HepG2 (cell line): ENCODE measurements around the gene NELFB. TPM values are rescaled to one million over a fixed set of nuclear protein-coding genes. Genes with fewer than 3 reads are reported as not detected.

Experiments used
- ADNP ChIP-seq: sonication (generic); formaldehyde crosslinking; IDR thresholded peaks from 2 replicates; pipeline ENCODE4 v1.4.0; 2020; ENCODE audit warnings: missing genetic modification reagents
- ATF4 ChIP-seq, 2 experiments: fragments of 450-650 bp in 1 of 2; sonication (generic) in 1 of 2; formaldehyde crosslinking; IDR thresholded peaks; 2 replicates each; pipeline versions ENCODE4 v1.5.0 to v1.8.0; 2020 to 2022; ENCODE audit warnings: mild to moderate bottlenecking in 1 of 2, missing genetic modification reagents in 1 of 2
- ATF7-NPFF ChIP-seq: sonication (generic); formaldehyde crosslinking; IDR thresholded peaks from 2 replicates; pipeline ENCODE4 v1.8.1; 2023; ENCODE audit warnings: mild to moderate bottlenecking, low read depth, missing genetic modification reagents, moderate library complexity
- BRF2 ChIP-seq: sonication (generic); formaldehyde crosslinking; IDR thresholded peaks from 2 replicates; pipeline ENCODE4 v1.8.1; 2022; ENCODE audit warnings: mild to moderate bottlenecking, missing genetic modification reagents
- DR1 ChIP-seq: sonication (generic); formaldehyde crosslinking; IDR thresholded peaks from 2 replicates; pipeline ENCODE4 v1.8.0; 2021; ENCODE audit warnings: mild to moderate bottlenecking, missing genetic modification reagents, inconsistent platforms
- HIVEP1 ChIP-seq: sonication (generic); formaldehyde crosslinking; IDR thresholded peaks from 2 replicates; pipeline ENCODE4 v1.4.0; 2020; ENCODE audit warnings: mild to moderate bottlenecking, missing genetic modification reagents
- HOMEZ ChIP-seq: IDR thresholded peaks from 2 replicates; pipeline ENCODE4 v1.6.1; 2016; ENCODE audit warnings: low read depth
- IKZF1 ChIP-seq: fragments of 450-650 bp; IDR thresholded peaks from 2 replicates; pipeline ENCODE4 v1.7.1; 2016
- KDM5B ChIP-seq: sonication (generic); formaldehyde crosslinking; IDR thresholded peaks from 2 replicates; pipeline ENCODE4 v1.4.0; 2020; ENCODE audit warnings: missing genetic modification reagents, mild to moderate bottlenecking, borderline replicate concordance
- MAX ChIP-seq: IDR thresholded peaks from 2 replicates; pipeline ENCODE4 v1.6.1; 2012; ENCODE audit warnings: inconsistent platforms
- MEIS2 ChIP-seq: sonication (generic); formaldehyde crosslinking; IDR thresholded peaks from 2 replicates; pipeline ENCODE4 v1.9.0; 2021; ENCODE audit warnings: mild to moderate bottlenecking, missing genetic modification reagents
- NFE2 ChIP-seq: sonication (generic); formaldehyde crosslinking; IDR thresholded peaks from 2 replicates; pipeline ENCODE4 v1.4.0; 2020; ENCODE audit warnings: missing genetic modification reagents
- PRDM15 ChIP-seq: sonication (generic); formaldehyde crosslinking; IDR thresholded peaks from 2 replicates; pipeline ENCODE4 v1.4.0; 2020; ENCODE audit warnings: missing genetic modification reagents
- SETDB1 ChIP-seq: sonication (generic); formaldehyde crosslinking; IDR thresholded peaks from 2 replicates; pipeline ENCODE4 v1.5.1; 2020; ENCODE audit warnings: missing genetic modification reagents, mild to moderate bottlenecking, borderline replicate concordance
- TAF15 ChIP-seq: fragments of 200-400 bp; formaldehyde crosslinking; IDR thresholded peaks from one replicate; pipeline ENCODE4 v1.6.1; 2018; ENCODE audit warnings: mild to moderate bottlenecking, low read depth, low read length; ENCODE audit not compliant: poor library complexity, severe bottlenecking
- TEAD2 ChIP-seq: sonication (generic); formaldehyde crosslinking; IDR thresholded peaks from 2 replicates; pipeline ENCODE4 v1.9.0; 2021; ENCODE audit warnings: missing genetic modification reagents
- ZNF260 ChIP-seq: sonication (generic); formaldehyde crosslinking; IDR thresholded peaks from 2 replicates; pipeline ENCODE4 v1.4.0; 2020; ENCODE audit warnings: missing genetic modification reagents, low read depth, mild to moderate bottlenecking, borderline replicate concordance
- ZSCAN5A ChIP-seq: sonication (generic); formaldehyde crosslinking; IDR thresholded peaks from 2 replicates; pipeline ENCODE4 v1.8.0; 2022; ENCODE audit warnings: mild to moderate bottlenecking, missing genetic modification reagents, borderline replicate concordance
- polyA plus RNA-seq, 8 experiments: library from polyadenylated mRNA; depleted of rRNA in 3 of 8; stranded (reverse) in 7 of 8; unstranded in 1 of 8; fragments of >200 nt; fragmentation: Illumina TruSeq in 4 of 8; extraction: Trizol in 4 of 8; gene quantifications; 2 replicates each; pipeline versions ENCODE4 v1.2.1 to v1.2.3, GENCODE V29; 2011 to 2016; ENCODE audit warnings: low read depth in 4 of 8, missing spikeins in 1 of 8, mixed read lengths in 1 of 8; ENCODE audit not compliant: insufficient read depth in 1 of 8
- total RNA-seq, 5 experiments: library from RNA; depleted of rRNA; stranded (reverse); fragments of >200 nt; fragmentation: Illumina TruSeq; extraction: Trizol; gene quantifications; 2 replicates each; pipeline ENCODE4 v1.2.3, GENCODE V29; 2016; ENCODE audit warnings: low read depth in 1 of 5

Gene NELFB
- total and polyA plus RNA-seq, 2 of the 13 experiments (the other 11 are each of a cell fraction or from before 2014, with no cell fraction given): 26.5 to 45.8 TPM

GRCh38 chr9:137254624-137255447, at the start of gene NELFB (continued):
- TF ChIP-seq ZNF260 (CRISPR knock-in tag) (no peak), DR1 (CRISPR knock-in tag) (peak; percentile 67; the same call in 1 of the 2 replicates), NFE2 (CRISPR knock-in tag) (no peak), KDM5B (CRISPR knock-in tag) (peak; percentile 29; the same call in 1 of the 2 replicates), TEAD2 (no peak), ATF4 (CRISPR knock-in tag; IDR thresholded peaks at IDR 0.05) (peak in 1 of 2 experiments; percentile 60; a peak in 1 of 4 replicates), ATF7-NPFF (peak; percentile 72; the same call in 1 of the 2 replicates), MAX (peak; percentile 70; the same call in 1 of the 2 replicates), BRF2 (CRISPR knock-in tag) (peak; percentile 56; the same call in 1 of the 2 replicates), ADNP (CRISPR knock-in tag) (no peak), SETDB1 (CRISPR knock-in tag) (no peak), ZSCAN5A (CRISPR knock-in tag) (no peak), HIVEP1 (CRISPR knock-in tag) (no peak), MEIS2 (peak; percentile 75; the same call in 1 of the 2 replicates), HOMEZ (CRISPR knock-in tag) (no peak), IKZF1 (no peak), PRDM15 (CRISPR knock-in tag) (peak; percentile 61), TAF15 (peak; percentile 34)
